GM18519 (cell line): ENCODE measurements around the gene INAVA.
"Not testable (repeated sequence)": the region's sequence is repeated elsewhere in the genome, so short reads cannot be mapped to it uniquely, and the experiment has no call there.

ENCODE experiments used
- ATAC-seq: cut with Tn5 transposase; IDR thresholded peaks from one replicate; pipeline ENCODE4 v1.9.1; 2021; ENCODE audit warnings: mild to moderate bottlenecking, moderate library complexity; ENCODE audit not compliant: unreplicated experiment, low FRiP score

Gene INAVA

GRCh38 chr1:200916152-200916551, 21.5 kb downstream of the INAVA start:
- no peak for ATAC-seq

GRCh38 chr1:200916681-200917080, 22.0 kb downstream of the INAVA start:
- ATAC-seq = no peak

GRCh38 chr1:200917291-200917817, 22.7 kb downstream of the INAVA start:
- ATAC-seq = no peak

GRCh38 chr1:200918006-200918405, 23.3 kb downstream of the INAVA start:
- no peak for ATAC-seq

- no peak for ATAC-seq
Observed at GRCh38 chr1:200919386-200919785, 24.7 kb downstream of the INAVA start.

GRCh38 chr1:200921571-200922110, 26.9 kb downstream of the INAVA start:
- no peak for ATAC-seq

GRCh38 chr1:200922406-200922805, 27.7 kb downstream of the INAVA start:
- no peak for ATAC-seq

- no peak for ATAC-seq
Observed at GRCh38 chr1:200923601-200924000, 28.9 kb downstream of the INAVA start.

GRCh38 chr1:200925831-200926230, 31.1 kb downstream of the INAVA start:
- ATAC-seq = no peak

- no peak for ATAC-seq
Observed at GRCh38 chr1:200929530-200930278, 35.0 kb downstream of the INAVA start.

- ATAC-seq = not testable (repeated sequence)
Observed at GRCh38 chr1:200930285-200930684, 35.6 kb downstream of the INAVA start.

GRCh38 chr1:200931776-200932175, 37.1 kb downstream of the INAVA start:
- ATAC-seq = no peak

GRCh38 chr1:200934676-200935245, 40.1 kb downstream of the INAVA start:
- no peak for ATAC-seq

- not testable (repeated sequence) for ATAC-seq
Observed at GRCh38 chr1:200935286-200935962, 40.7 kb downstream of the INAVA start.

- ATAC-seq = no peak
Observed at GRCh38 chr1:200938955-200939354, 44.3 kb downstream of the INAVA start.

- ATAC-seq = no peak
Observed at GRCh38 chr1:200945111-200945510, 50.4 kb downstream of the INAVA start.

GRCh38 chr1:200947059-200947566, 52.4 kb downstream of the INAVA start:
- ATAC-seq = no peak

- ATAC-seq = no peak
Observed at GRCh38 chr1:200949626-200950025, 54.9 kb downstream of the INAVA start.

- no peak for ATAC-seq
Observed at GRCh38 chr1:200951016-200951415, 56.3 kb downstream of the INAVA start.

- ATAC-seq = no peak
Observed at GRCh38 chr1:200954434-200954833, 59.7 kb downstream of the INAVA start.

- no peak for ATAC-seq
Observed at GRCh38 chr1:200958597-200958996, 63.9 kb downstream of the INAVA start.
